Lung microvascular endothelial cell (primary cell): ENCODE results near the gene EXOC8. TPM values are rescaled to one million over a fixed set of nuclear protein-coding genes. Genes with fewer than 3 reads are reported as not detected.

Source experiments
- DNase-seq, 2 donors: peaks; one replicate each; pipeline versions ENCODE4 v3.0.0 to v3.0.0-alpha.2; 2010; ENCODE audit warnings: low read depth in 2 of 2
- total RNA-seq: library from RNA; depleted of rRNA; stranded (reverse); fragments of >200 nt; gene quantifications from 2 replicates; pipeline ENCODE4 v1.2.1, GENCODE V29; 2014

The EXOC8 gene
- total RNA-seq, 1 donor from 2014 or later: 24.6 TPM

DNA sequence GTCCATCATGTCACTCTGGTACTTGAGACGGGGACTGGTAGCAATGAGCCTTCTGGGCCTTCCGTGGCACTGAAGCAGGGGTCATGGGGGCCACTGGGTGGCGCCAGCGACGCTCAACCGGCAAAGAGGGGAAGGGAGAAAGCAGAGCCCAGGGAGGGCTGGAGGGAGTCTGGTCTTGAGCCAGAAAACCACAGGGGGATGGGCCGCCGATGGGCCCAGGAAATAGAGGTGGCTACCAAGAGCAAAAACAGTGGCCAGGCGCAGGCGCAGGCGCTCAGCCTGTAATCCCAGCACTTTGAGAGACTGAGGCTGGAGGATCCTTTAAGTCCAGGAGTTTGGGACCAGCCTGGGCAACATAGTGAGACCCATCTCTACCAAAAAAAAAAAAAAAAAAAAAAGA, 21.8 kb downstream of the EXOC8 start:
- DNase-seq: peak; percentile 56

GRCh38 chr1:231313661-231314060, 24.0 kb downstream of the EXOC8 start:
- DNase-seq: no peak

DNA sequence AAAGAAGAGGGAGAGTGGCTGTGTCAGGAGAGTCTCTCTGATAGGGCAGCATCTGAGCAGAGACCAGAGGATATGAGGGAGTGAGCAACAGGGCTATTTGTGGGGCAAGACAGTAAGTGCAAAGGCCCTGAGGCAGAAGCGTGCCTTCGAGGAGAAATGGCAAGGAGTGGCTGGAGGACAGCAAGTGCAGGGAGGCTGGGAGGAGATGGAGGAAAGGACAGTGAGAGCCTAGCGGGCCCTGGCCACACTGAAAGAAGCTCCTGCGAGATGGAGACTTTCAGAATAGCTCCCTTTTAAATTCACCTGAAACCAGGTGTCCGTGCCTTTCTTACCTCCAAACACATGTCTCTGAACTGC, 25.2 kb downstream of the EXOC8 start:
- no peak for DNase-seq

DNA sequence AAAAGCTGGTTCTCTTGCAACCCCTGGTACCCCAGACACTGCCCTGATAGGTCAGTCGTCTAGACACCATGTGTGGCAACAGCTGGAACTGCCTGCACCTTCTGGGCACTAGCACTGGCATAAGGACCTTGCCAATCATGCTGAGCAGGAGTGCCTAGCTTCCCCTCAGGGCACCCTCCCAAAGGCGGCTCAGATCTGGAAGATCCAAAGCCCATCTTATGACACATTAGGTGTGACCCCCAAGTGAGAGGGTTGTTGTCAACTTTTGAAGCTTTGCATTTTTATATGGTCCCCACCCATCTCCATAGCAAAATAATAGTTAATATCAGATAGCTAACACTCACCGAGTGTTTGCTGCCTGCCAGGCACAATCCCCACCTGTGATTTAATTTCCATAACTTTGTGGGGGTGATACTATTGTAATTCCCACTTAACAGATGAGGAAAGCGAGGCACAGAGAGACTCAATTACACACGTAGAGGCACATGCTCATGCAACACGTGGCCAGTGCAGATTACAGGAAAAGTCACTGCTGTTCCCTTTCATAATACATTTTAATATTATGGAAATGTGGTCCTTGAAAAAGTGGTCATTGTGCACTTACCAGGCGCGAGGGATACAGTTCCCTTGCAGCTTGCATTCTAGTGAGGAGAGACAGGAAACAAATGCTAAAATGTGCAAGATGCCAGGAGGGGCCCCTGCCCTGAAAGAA, 25.8 kb downstream of the EXOC8 start:
- DNase-seq: no peak

GRCh38 chr1:231310391-231310934, 27.2 kb downstream of the EXOC8 start:
- DNase-seq: no peak

DNA sequence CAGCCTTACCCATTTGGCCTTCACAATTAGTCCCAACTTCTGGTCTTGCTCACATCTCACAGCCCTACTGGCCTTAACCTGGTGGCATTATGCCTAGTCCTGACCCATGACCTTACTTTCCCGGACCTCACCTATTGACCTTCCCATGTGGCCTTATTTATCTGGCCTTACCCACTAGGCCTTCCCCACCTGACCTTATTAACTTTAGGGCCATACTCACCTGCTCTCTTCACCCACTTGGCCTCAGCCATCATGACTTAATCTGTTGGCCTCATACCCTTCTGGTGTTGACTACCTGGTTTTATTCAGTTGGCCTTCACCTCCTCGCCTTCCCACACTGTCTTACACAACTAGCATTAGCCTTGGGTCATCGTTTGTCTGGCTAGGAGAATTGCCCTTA, 35.7 kb downstream of the EXOC8 start:
- no peak for DNase-seq

GRCh38 chr1:231295938-231296337, 41.7 kb downstream of the EXOC8 start:
- no peak for DNase-seq

DNA sequence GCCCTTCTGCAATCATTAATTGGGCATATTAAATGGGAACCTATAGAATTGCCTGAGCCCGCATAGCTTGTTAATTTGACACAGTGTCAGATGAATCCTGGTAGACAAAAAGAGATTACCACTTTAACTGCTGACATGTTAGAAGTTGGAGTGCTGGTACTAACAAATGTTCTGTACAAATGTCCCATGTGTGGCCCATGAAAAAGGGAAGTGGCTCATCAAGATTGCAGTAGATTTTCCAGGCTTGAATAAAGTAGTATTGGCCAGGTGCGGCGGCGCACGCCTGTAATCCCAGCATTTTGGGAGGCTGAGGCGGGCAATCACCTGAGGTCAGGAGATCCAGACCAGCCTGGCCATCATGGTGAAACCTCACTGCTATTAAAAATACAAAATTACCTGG, 51.0 kb downstream of the EXOC8 start:
- DNase-seq: no peak

- DNase-seq: no peak
Measured at GRCh38 chr1:231284441-231284840, 53.2 kb downstream of the EXOC8 start.

Other genes starting within 250 kb of the EXOC8 start
- not detected in 2 replicates for gene TRIM67, start 175.8 kb downstream of the EXOC8 start, total RNA-seq
- 37.7 and 40.1 TPM in 2 replicates for gene GNPAT, start 96.6 kb downstream of the EXOC8 start, total RNA-seq
- 10.0 and 14.9 TPM in 2 replicates for gene SPRTN, start 441 bp upstream of the EXOC8 start, total RNA-seq
- 48.8 and 71.6 TPM in 2 replicates for gene EGLN1, start 84.4 kb upstream of the EXOC8 start, total RNA-seq
- 22.9 and 24.0 TPM in 2 replicates for gene TSNAX, start 190.8 kb upstream of the EXOC8 start, total RNA-seq